Measurements from ENCODE around the gene FAM240B.

FAM240B gene

DNA sequence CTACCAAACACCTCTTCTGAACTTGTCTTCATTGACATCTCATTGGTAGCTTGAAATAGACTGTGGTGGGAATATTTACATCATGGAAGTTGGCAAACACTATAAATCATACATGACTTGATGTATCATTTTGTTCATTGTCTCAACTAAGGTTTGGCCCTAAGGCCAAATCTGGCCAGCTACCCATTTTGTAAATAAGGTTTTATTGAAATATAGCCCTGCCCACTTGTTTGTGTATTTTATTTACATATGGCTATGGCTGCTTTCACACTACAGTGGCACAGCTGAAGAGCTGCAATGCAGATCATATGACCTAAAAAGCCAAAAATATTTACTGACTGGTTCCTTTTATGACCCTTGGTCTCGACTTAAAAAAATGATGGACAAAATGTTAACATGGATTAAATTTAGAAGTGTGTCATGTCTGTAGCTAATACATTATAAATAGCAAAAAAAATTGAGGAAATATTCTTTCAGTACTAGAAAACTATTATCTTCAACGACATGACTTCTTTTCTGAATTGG lies 22.1 kb downstream of the FAM240B start:
- no peak overlapping the region for H3K27ac ChIP-seq (ENCODE audit: poor library complexity, severe bottlenecking)
- no peaks in the 10 kb centered on the region for H3K27me3 ChIP-seq (ENCODE audit: insufficient read depth, poor library complexity, severe bottlenecking)
- peaks cover 6% of the 10 kb centered on the region for H3K4me1 ChIP-seq (ENCODE audit: insufficient read depth, poor library complexity, severe bottlenecking)
- no peak for ATAC-seq (ENCODE audit: low read depth)
- no peaks in the 10 kb centered on the region for H3K9me3 ChIP-seq (ENCODE audit: severe bottlenecking)
- H3K4me3 ChIP-seq (ENCODE audit: severe bottlenecking): no peak overlapping the region
- no peak for DNase-seq (ENCODE audit: low spot score)
- TF ChIP-seq, protein P1, sequence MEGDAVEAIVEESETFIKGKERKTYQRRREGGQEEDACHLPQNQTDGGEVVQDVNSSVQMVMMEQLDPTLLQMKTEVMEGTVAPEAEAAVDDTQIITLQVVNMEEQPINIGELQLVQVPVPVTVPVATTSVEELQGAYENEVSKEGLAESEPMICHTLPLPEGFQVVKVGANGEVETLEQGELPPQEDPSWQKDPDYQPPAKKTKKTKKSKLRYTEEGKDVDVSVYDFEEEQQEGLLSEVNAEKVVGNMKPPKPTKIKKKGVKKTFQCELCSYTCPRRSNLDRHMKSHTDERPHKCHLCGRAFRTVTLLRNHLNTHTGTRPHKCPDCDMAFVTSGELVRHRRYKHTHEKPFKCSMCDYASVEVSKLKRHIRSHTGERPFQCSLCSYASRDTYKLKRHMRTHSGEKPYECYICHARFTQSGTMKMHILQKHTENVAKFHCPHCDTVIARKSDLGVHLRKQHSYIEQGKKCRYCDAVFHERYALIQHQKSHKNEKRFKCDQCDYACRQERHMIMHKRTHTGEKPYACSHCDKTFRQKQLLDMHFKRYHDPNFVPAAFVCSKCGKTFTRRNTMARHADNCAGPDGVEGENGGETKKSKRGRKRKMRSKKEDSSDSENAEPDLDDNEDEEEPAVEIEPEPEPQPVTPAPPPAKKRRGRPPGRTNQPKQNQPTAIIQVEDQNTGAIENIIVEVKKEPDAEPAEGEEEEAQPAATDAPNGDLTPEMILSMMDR (IDR thresholded peaks at IDR 0.05; ENCODE audit: poor library complexity, severe bottlenecking): no peak
- H3K36me3 ChIP-seq (ENCODE audit: low read depth): no peaks in the 10 kb centered on the region

DNA sequence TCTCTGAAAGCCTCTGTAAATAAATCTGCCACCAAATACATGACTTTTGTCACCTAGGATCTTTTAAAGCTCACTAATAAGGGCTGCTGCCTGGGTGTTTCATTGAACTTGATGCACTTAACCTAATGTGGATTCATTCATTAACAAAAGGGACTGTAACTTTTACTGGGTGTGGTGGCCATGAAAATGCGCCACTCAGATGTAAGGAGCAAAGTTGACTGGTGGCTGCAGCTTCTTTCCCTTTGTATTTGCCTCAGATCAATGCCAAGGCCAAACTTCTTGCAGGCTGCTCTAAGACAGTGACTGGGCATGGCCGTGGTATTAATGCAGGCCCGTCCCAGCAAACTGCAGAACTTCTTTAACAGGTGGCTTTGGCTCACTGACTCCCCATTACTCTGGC lies 22.9 kb downstream of the FAM240B start:
- TF ChIP-seq, protein P1 (IDR thresholded peaks at IDR 0.05; ENCODE audit: poor library complexity, severe bottlenecking): no peak
- H3K9me3 ChIP-seq (ENCODE audit: severe bottlenecking): no peaks in the 10 kb centered on the region
- H3K4me3 ChIP-seq (ENCODE audit: severe bottlenecking): no peak overlapping the region
- peaks cover 6% of the 10 kb centered on the region for H3K4me1 ChIP-seq (ENCODE audit: insufficient read depth, poor library complexity, severe bottlenecking)
- H3K36me3 ChIP-seq (ENCODE audit: low read depth): no peaks in the 10 kb centered on the region
- no peak for ATAC-seq (ENCODE audit: low read depth)
- DNase-seq (ENCODE audit: low spot score): no peak
- H3K27me3 ChIP-seq (ENCODE audit: insufficient read depth, poor library complexity, severe bottlenecking): no peaks in the 10 kb centered on the region
- H3K27ac ChIP-seq (ENCODE audit: poor library complexity, severe bottlenecking): no peak overlapping the region

DNA sequence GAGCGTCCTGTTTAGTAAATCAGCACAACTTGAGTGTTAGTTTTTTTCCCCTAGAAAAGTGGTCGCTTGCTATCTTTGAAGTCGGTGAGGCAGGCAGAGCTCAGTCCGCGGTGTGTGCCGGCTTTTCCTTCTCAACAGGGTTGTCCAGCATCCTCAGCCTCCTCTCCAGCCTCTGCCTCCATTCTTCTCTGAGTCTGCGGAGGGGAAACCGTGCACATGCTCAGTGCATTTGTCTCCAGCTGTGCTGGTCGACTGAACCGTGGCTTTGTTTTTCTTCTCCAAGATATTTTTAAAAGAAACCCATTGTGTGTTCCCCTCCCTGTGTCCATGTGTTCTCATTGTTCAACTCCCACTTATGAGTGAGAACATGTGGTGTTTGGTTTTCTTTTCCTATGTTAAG lies 25.3 kb downstream of the FAM240B start:
- no peaks in the 10 kb centered on the region for H3K4me1 ChIP-seq (ENCODE audit: insufficient read depth, poor library complexity, severe bottlenecking)
- no peak for ATAC-seq (ENCODE audit: low read depth)
- no peaks in the 10 kb centered on the region for H3K36me3 ChIP-seq (ENCODE audit: low read depth)
- H3K4me3 ChIP-seq (ENCODE audit: severe bottlenecking): no peak overlapping the region
- H3K9me3 ChIP-seq (ENCODE audit: severe bottlenecking): no peaks in the 10 kb centered on the region
- TF ChIP-seq, protein P1 (IDR thresholded peaks at IDR 0.05; ENCODE audit: poor library complexity, severe bottlenecking): no peak
- no peaks in the 10 kb centered on the region for H3K27me3 ChIP-seq (ENCODE audit: insufficient read depth, poor library complexity, severe bottlenecking)
- H3K27ac ChIP-seq (ENCODE audit: poor library complexity, severe bottlenecking): no peak overlapping the region
- DNase-seq (ENCODE audit: low spot score): no peak

DNA sequence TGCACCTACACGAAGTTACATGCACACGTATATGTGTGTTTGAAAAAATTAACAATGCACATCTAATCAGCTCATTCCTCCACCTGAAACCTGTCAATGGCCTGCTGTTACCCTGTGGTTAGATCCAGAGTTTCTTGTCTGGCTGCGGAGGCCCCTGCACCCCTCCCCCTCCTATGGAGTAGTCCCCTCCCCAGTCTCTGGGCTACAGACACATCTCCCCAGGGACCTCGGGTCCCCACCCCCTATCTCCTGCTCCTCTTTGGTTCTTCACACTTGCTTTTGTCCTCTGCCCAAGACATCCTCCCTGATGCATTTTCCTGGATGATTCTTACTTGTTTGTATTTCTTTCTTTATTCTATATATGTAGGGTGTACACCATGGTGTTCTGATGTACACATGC lies 27.2 kb downstream of the FAM240B start:
- Histone ChIP-seq H3K4me1 (ENCODE audit: insufficient read depth, poor library complexity, severe bottlenecking) (no peaks in the 10 kb centered on the region), H3K36me3 (ENCODE audit: low read depth) (no peaks in the 10 kb centered on the region), H3K4me3 (ENCODE audit: severe bottlenecking) (no peak overlapping the region), H3K9me3 (ENCODE audit: severe bottlenecking) (no peaks in the 10 kb centered on the region), H3K27me3 (ENCODE audit: insufficient read depth, poor library complexity, severe bottlenecking) (no peaks in the 10 kb centered on the region), H3K27ac (ENCODE audit: poor library complexity, severe bottlenecking) (no peak overlapping the region)
- DNase-seq (ENCODE audit: low spot score) (no peak), ATAC-seq (ENCODE audit: low read depth) (no peak)
- TF ChIP-seq, protein P1 (IDR thresholded peaks at IDR 0.05; ENCODE audit: poor library complexity, severe bottlenecking): no peak

DNA sequence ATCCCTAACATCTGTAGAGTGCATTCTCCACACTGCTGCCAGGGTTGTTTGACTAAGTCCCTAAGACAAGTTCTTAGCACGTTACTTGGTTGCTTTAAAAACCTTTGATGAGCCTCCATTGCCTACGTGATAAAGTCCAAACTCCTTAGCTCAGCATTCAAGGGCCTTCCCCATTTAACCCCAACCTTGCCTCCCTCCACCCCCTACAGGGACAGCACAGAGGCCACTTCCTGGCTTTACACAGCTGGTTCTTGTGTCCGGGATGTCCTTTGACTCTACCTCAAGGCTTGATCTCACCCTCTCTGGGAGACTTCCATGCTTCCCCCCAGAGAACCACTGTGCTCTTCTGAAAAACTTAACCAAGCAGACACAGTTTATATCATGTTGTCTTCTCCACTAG lies 29.4 kb downstream of the FAM240B start:
- Histone ChIP-seq H3K4me1 (ENCODE audit: insufficient read depth, poor library complexity, severe bottlenecking) (peaks cover 5% of the 10 kb centered on the region), H3K4me3 (ENCODE audit: severe bottlenecking) (no peak overlapping the region), H3K9me3 (ENCODE audit: severe bottlenecking) (no peaks in the 10 kb centered on the region), H3K27me3 (ENCODE audit: insufficient read depth, poor library complexity, severe bottlenecking) (no peaks in the 10 kb centered on the region), H3K36me3 (ENCODE audit: low read depth) (no peaks in the 10 kb centered on the region), H3K27ac (ENCODE audit: poor library complexity, severe bottlenecking) (no peak overlapping the region)
- no peak for ATAC-seq (ENCODE audit: low read depth)
- TF ChIP-seq, protein P1 (IDR thresholded peaks at IDR 0.05; ENCODE audit: poor library complexity, severe bottlenecking): no peak
- DNase-seq (ENCODE audit: low spot score): no peak
